GM12891 (cell line): ENCODE data around the gene DENND4B.
"Not testable (repeated sequence)": the region's sequence is repeated elsewhere in the genome, so short reads cannot be mapped to it uniquely, and the experiment has no call there.

Experiments
- POLR2AphosphoS5 ChIP-seq: IDR thresholded peaks from 2 replicates; pipeline ENCODE4 v1.6.1; 2011; ENCODE audit warnings: low read depth, low read length, control low read depth
- SPI1 ChIP-seq: IDR thresholded peaks from 2 replicates; pipeline ENCODE4 v1.6.1; 2011; ENCODE audit warnings: low read depth, low read length, control low read depth

GRCh38 chr1:153905908-153906307, 40.6 kb downstream of the DENND4B start:
- TF ChIP-seq SPI1, POLR2AphosphoS5: not testable (repeated sequence)
